ENCODE measurements around the gene PROKR1. TPM values are rescaled to one million over a fixed set of nuclear protein-coding genes. Genes with fewer than 3 reads are reported as not detected.

Gene PROKR1
- total and polyA plus RNA-seq, 2 of the 4 experiments (the other 2 are of a cell fraction), result not detected

DNA sequence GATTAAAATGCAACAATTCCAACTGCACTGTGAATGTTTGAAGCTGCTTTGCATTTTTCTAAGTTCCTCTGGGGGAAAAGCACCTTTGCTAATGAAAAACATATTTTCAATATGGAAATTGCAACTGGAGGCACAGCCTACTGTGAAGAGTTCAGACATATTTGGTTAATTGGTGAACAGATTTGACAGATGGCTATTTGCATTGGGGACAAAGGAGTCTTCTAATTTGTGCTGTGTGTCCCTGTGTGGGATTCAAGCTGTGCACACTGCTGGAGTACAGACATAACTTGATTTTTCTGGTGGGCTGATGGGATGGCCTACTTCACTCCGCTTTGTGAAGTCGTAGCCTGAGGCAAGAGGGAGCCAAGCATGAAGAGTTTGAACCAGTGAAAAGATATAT is 50.6 kb downstream of the PROKR1 start:
- no peak overlapping the region for H2AK9ac ChIP-seq (replicated peaks; ENCODE audit: low read depth, low read length, poor library complexity)
- no peak overlapping the region for H3K4me2 ChIP-seq (ENCODE audit: low read depth, low read length)
- in situ Hi-C loops (cut with MboI; ENCODE audit: low sequenced_read_pairs), result no loop called here
- H2BK15ac ChIP-seq (ENCODE audit: low read depth, low read length), result no peak overlapping the region
- no peak overlapping the region for H3K9ac ChIP-seq (ENCODE audit: low read depth, low read length)
- no peak overlapping the region for H3K18ac ChIP-seq (ENCODE audit: low read depth, low read length)
- no peak overlapping the region for H4K8ac ChIP-seq (ENCODE audit: low read depth in 2 of 2, low read length in 2 of 2)
- H3K27me3 ChIP-seq (ENCODE audit: control insufficient read depth, insufficient read depth, low read length), result peaks cover 38% of the 10 kb centered on the region
- H2BK20ac ChIP-seq (ENCODE audit: low read depth, low read length), result no peak overlapping the region
- H3K14ac ChIP-seq (replicated peaks; ENCODE audit: low read depth, low read length), result no peak overlapping the region
- no peak overlapping the region for H2AFZ ChIP-seq (replicated peaks; ENCODE audit: low read length, poor library complexity)
- no peaks in the 10 kb centered on the region for H3K79me1 ChIP-seq (ENCODE audit: low read depth in 1 of 2, low read length in 2 of 2)
- no peaks in the 10 kb centered on the region for H4K20me1 ChIP-seq (ENCODE audit: insufficient read depth, low read length)
- TF ChIP-seq POLR2A (IDR thresholded peaks at IDR 0.05; ENCODE audit: low read depth, low read length) (no peak), FOS (IDR thresholded peaks at IDR 0.05; ENCODE audit: low read depth, low read length) (no peak), RFX5 (IDR thresholded peaks at IDR 0.05; ENCODE audit: low read depth, low read length) (no peak), RCOR1 (IDR thresholded peaks at IDR 0.05; ENCODE audit: insufficient replicate concordance, low read length) (no peak), RAD21 (IDR thresholded peaks at IDR 0.05; ENCODE audit: low read length) (no peak), MAZ (IDR thresholded peaks at IDR 0.05; ENCODE audit: borderline replicate concordance, low read depth, low read length) (no peak), CEBPB (IDR thresholded peaks at IDR 0.05; ENCODE audit: low read depth, low read length) (no peak), CHD1 (IDR thresholded peaks at IDR 0.05; ENCODE audit: low read depth, low read length) (no peak)
- intact Hi-C loops (cut with micrococcal nuclease), result no loop called here
- no peak overlapping the region for H2AK5ac ChIP-seq (ENCODE audit: low read depth, low read length)
- no CpG with 5 or more reads among the region's 2 CpGs for WGBS, 2 experiments (ENCODE audit: extremely low coverage in 2 of 2, insufficient read length in 1 of 2)
- POLR2A ChIA-PET (ENCODE audit: unreplicated experiment), result no interaction called here
- H3K23ac ChIP-seq (ENCODE audit: low read depth, low read length), result no peak overlapping the region
- no peak overlapping the region for H2BK120ac ChIP-seq (ENCODE audit: low read depth, low read length)
- dilution Hi-C loops (cut with HindIII; ENCODE audit: low sequenced_read_pairs, unreplicated experiment), result no loop called here
- no peak for ATAC-seq (ENCODE audit: low read depth)
- no peak overlapping the region for H3K56ac ChIP-seq (ENCODE audit: extremely low read depth, insufficient read depth, low read length)
- no peak overlapping the region for H3K4me3 ChIP-seq (ENCODE audit: insufficient read depth, low read depth, low read length)
- no peak overlapping the region for H3K27ac ChIP-seq (ENCODE audit: insufficient read depth, low read length)
- BruUV-seq (replicated peaks), result no TSS peak
- no peak overlapping the region for H4K91ac ChIP-seq (ENCODE audit: insufficient read depth, low read depth, low read length)
- H3K9me1 ChIP-seq (ENCODE audit: insufficient read depth, low read length), result no peaks in the 10 kb centered on the region
- no peak overlapping the region for H4K5ac ChIP-seq (ENCODE audit: low read depth, low read length)
- no peak overlapping the region for H2BK5ac ChIP-seq (ENCODE audit: low read depth, low read length, poor library complexity, severe bottlenecking)
- no peaks in the 10 kb centered on the region for H3K4me1 ChIP-seq (ENCODE audit: control insufficient read depth, insufficient read depth, low read length)
- CTCF ChIA-PET, result no interaction called here
- H3K36me3 ChIP-seq (ENCODE audit: control insufficient read depth, insufficient read depth, low read length), result no peaks in the 10 kb centered on the region
- DNase-seq, result no peak
- H3K9me3 ChIP-seq (ENCODE audit: control insufficient read depth, insufficient read depth, low read length), result peaks cover 4% of the 10 kb centered on the region
- no peak overlapping the region for H3K4ac ChIP-seq (ENCODE audit: low read depth, low read length)

All from IMR-90 (cell line).